HepG2 (cell line): ENCODE results near the gene TMEM59. TPM values are rescaled to one million over a fixed set of nuclear protein-coding genes. Genes with fewer than 3 reads are reported as not detected.

ENCODE experiments used
- ATAC-seq: fragments of 200-7000 bp; cut with Tn5 transposase; 3 replicates; pipeline ENCODE4 v1.9.1; 2020; ENCODE audit warnings: mild to moderate bottlenecking, moderate library complexity
- BruUV-seq: library from RNA; stranded (reverse); fragments of 400-500 nt; replicated peaks from 2 replicates; lab custom pipeline; 2021; lab: Mats Ljungman, UMichigan
- CTCF ChIA-PET: fragments of 300-600 bp; formaldehyde crosslinking; extraction: SDS; loops from one replicate; lab custom pipeline; 2021; ENCODE audit warnings: low total read pairs, inconsistent platforms, low intra/inter-chr PET ratio; lab: Yijun Ruan, JAX
- POLR2A ChIA-PET: fragments of 350-600 bp; sonication (Branson Sonifier 250); formaldehyde crosslinking; loops from one replicate; lab custom pipeline; 2020; ENCODE audit warnings: antibody characterized with exemption, inconsistent platforms; lab: Yijun Ruan, JAX
- DNase-seq: peaks from one replicate; pipeline ENCODE4 v3.0.0-alpha.2; 2015; ENCODE audit warnings: low spot score
- FAIRE-seq: peaks from 3 replicates; lab custom pipeline; 2011; peaks lifted over from hg19 to GRCh38; lab: Jason Lieb, UNC
- H2AFZ ChIP-seq: one replicate; pipeline ENCODE4 v1.6.1; 2011; ENCODE audit warnings: low read length, inconsistent platforms
- H3K27ac ChIP-seq: fragments of 300-600 bp; 3 replicates; pipeline ENCODE4 v1.8.0; 2011; ENCODE audit warnings: mixed run types, mild to moderate bottlenecking, mixed read lengths, low read length, inconsistent platforms; ENCODE audit not compliant: insufficient read depth; ENCODE audit errors: extremely low read length
- H3K27me3 ChIP-seq, 2 experiments: fragments of 200-600 bp in 1 of 2; 2 replicates in 1 of 2; 3 replicates in 1 of 2; pipeline versions ENCODE4 v1.6.0 to v1.8.0; 2011; ENCODE audit warnings: low read length in 2 of 2, mild to moderate bottlenecking in 2 of 2, moderate library complexity in 2 of 2, inconsistent platforms in 1 of 2; ENCODE audit not compliant: insufficient read depth in 2 of 2, control insufficient read depth in 1 of 2
- H3K36me3 ChIP-seq, 2 experiments: fragments of 200-600 bp in 1 of 2; replicated peaks in 1 of 2; 2 replicates in 1 of 2; 3 replicates in 1 of 2; pipeline versions ENCODE4 v1.5.1 to v1.8.0; 2011; ENCODE audit warnings: low read length in 2 of 2, inconsistent platforms in 1 of 2; ENCODE audit not compliant: insufficient read depth in 2 of 2, control insufficient read depth in 1 of 2
- H3K4me1 ChIP-seq: 2 replicates; pipeline ENCODE4 v1.5.1; 2012; ENCODE audit warnings: low read length, inconsistent platforms; ENCODE audit not compliant: insufficient read depth
- H3K4me2 ChIP-seq: 2 replicates; pipeline ENCODE4 v1.6.0; 2011; ENCODE audit warnings: low read depth, low read length, inconsistent platforms
- H3K4me3 ChIP-seq, 3 experiments: fragments of 200-600 bp in 1 of 3; sonication (generic), shearing (Covaris generic) in 1 of 3; replicated peaks in 1 of 3; 2 replicates each; pipeline ENCODE4 v1.5.1; 2011 to 2016; ENCODE audit warnings: low read length in 3 of 3, inconsistent platforms in 2 of 3, low read depth in 2 of 3, mild to moderate bottlenecking in 2 of 3, control low read depth in 1 of 3, mixed read lengths in 1 of 3; ENCODE audit not compliant: insufficient read depth in 1 of 3
- H3K79me2 ChIP-seq: one replicate; pipeline ENCODE4 v1.6.1; 2011; ENCODE audit warnings: low read length, inconsistent platforms; ENCODE audit not compliant: insufficient read depth
- H3K9ac ChIP-seq: 2 replicates; pipeline ENCODE4 v1.6.0; 2011; ENCODE audit warnings: mild to moderate bottlenecking, low read depth, low read length, inconsistent platforms; ENCODE audit not compliant: insufficient read depth
- H3K9me3 ChIP-seq: 2 replicates; pipeline ENCODE4 v1.5.1; 2012; ENCODE audit warnings: mild to moderate bottlenecking, low read length
- H4K20me1 ChIP-seq: 2 replicates; pipeline ENCODE4 v1.6.0; 2011; ENCODE audit warnings: inconsistent platforms, mild to moderate bottlenecking, low read length, moderate library complexity; ENCODE audit not compliant: insufficient read depth
- GTF3A ChIP-seq: sonication (generic); formaldehyde crosslinking; conservative IDR thresholded peaks from 2 replicates; pipeline ENCODE4 v1.4.0; 2020; ENCODE audit warnings: mild to moderate bottlenecking, missing genetic modification reagents
- GZF1 ChIP-seq: sonication (generic); formaldehyde crosslinking; IDR thresholded peaks from 2 replicates; pipeline ENCODE4 v1.5.1; 2020; ENCODE audit warnings: mild to moderate bottlenecking, missing genetic modification reagents
- MEIS2 ChIP-seq: sonication (generic); formaldehyde crosslinking; IDR thresholded peaks from 2 replicates; pipeline ENCODE4 v1.9.0; 2021; ENCODE audit warnings: mild to moderate bottlenecking, missing genetic modification reagents
- MXD4 ChIP-seq: IDR thresholded peaks from 2 replicates; pipeline ENCODE4 v1.6.1; 2016; ENCODE audit warnings: mild to moderate bottlenecking, missing biosample characterization, missing genetic modification reagents
- SKI ChIP-seq: fragments of 450-650 bp; IDR thresholded peaks from one replicate; pipeline ENCODE4 v1.6.1; 2018; ENCODE audit warnings: mild to moderate bottlenecking; ENCODE audit not compliant: partially characterized antibody
- ZBTB43 ChIP-seq: sonication (generic); formaldehyde crosslinking; conservative IDR thresholded peaks from 2 replicates; pipeline ENCODE4 v1.4.0; 2020; ENCODE audit warnings: missing genetic modification reagents
- ZHX2 ChIP-seq, 2 experiments: sonication (generic) in 1 of 2; formaldehyde crosslinking in 1 of 2; IDR thresholded peaks; 2 replicates each; pipeline versions ENCODE4 v1.6.1 to v1.9.0; 2014 to 2022; ENCODE audit warnings: antibody characterized with exemption in 1 of 2, borderline replicate concordance in 1 of 2, inconsistent platforms in 1 of 2, low read depth in 1 of 2, missing genetic modification reagents in 1 of 2
- ZNF652 ChIP-seq: IDR thresholded peaks from 2 replicates; pipeline ENCODE4 v1.6.1; 2016; ENCODE audit warnings: low read depth, borderline replicate concordance
- WGBS: methylation state at CpG from one replicate; pipeline ENCODE4 v1.1.6; 2017; ENCODE audit warnings: low lambda C conversion rate; 5-methylcytosine and 5-hydroxymethylcytosine counted together
- in situ Hi-C: cut with HindIII; loops from 2 replicates; pipeline ENCODE4 v1.10.0; 2017; ENCODE audit warnings: low pct_unique_long_range_greater_than_20kb; ENCODE audit not compliant: extremely low pct_ligation_motif_present
- intact Hi-C: fragments of 100-400 bp; cut with micrococcal nuclease; formaldehyde crosslinking; loops from one replicate; pipeline ENCODE4 v1.10.0; 2022; ENCODE audit not compliant: unreplicated experiment
- polyA plus RNA-seq, 8 experiments: library from polyadenylated mRNA; depleted of rRNA in 3 of 8; stranded (reverse) in 7 of 8; unstranded in 1 of 8; fragments of >200 nt; fragmentation: Illumina TruSeq in 4 of 8; extraction: Trizol in 4 of 8; gene quantifications; 2 replicates each; pipeline versions ENCODE4 v1.2.1 to v1.2.3, GENCODE V29; 2011 to 2016; ENCODE audit warnings: low read depth in 4 of 8, missing spikeins in 1 of 8, mixed read lengths in 1 of 8; ENCODE audit not compliant: insufficient read depth in 1 of 8
- total RNA-seq, 5 experiments: library from RNA; depleted of rRNA; stranded (reverse); fragments of >200 nt; fragmentation: Illumina TruSeq; extraction: Trizol; gene quantifications; 2 replicates each; pipeline ENCODE4 v1.2.3, GENCODE V29; 2016; ENCODE audit warnings: low read depth in 1 of 5

TMEM59 gene
- total and polyA plus RNA-seq, 2 of the 13 experiments (the other 11 are each of a cell fraction or from before 2014, with no cell fraction given), result 147 to 363 TPM

DNA sequence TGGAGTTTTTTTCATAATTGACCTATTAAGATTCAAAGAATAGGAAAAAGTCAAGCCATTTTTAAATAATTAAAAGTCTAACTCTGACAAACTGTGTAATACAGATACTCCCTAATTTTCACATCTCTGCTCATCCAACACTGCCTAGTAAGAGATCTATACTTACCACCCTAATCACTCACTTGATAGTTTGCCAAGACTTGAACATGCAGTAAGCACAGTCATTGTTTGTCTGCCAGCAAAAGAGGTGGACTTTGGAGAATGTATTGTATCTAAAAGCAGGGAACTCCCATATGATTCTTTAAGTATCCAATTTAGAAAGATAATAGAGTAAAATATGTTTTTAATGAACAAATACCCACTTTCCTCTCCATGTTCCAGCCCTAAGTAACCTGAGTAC is 15.5 kb downstream of the TMEM59 start:
- intact Hi-C loops (no loop called here), in situ Hi-C loops (no loop called here)
- Histone ChIP-seq H4K20me1 (no peaks in the 10 kb centered on the region), H3K9me3 (no peaks in the 10 kb centered on the region), H3K4me2 (no peak overlapping the region), H3K79me2 (no peaks in the 10 kb centered on the region), H3K4me3 (no peak overlapping the region), H3K36me3 (peaks cover 5 to 50% of the 10 kb centered on the region in 2 experiments), H3K4me1 (no peaks in the 10 kb centered on the region), H3K27ac (no peak overlapping the region), H3K9ac (no peak overlapping the region), H3K27me3 (no peaks in the 10 kb centered on the region), H2AFZ (no peak overlapping the region)
- ATAC-seq, result no peak
- no peak for DNase-seq
- CTCF ChIA-PET, result no interaction called here
- BruUV-seq, result no TSS peak
- POLR2A ChIA-PET, result no interaction called here
- TF ChIP-seq MEIS2 (no peak), GZF1 (CRISPR knock-in tag) (peak; percentile 66; the same call in 1 of the 2 replicates)
- FAIRE-seq, result no peak

DNA sequence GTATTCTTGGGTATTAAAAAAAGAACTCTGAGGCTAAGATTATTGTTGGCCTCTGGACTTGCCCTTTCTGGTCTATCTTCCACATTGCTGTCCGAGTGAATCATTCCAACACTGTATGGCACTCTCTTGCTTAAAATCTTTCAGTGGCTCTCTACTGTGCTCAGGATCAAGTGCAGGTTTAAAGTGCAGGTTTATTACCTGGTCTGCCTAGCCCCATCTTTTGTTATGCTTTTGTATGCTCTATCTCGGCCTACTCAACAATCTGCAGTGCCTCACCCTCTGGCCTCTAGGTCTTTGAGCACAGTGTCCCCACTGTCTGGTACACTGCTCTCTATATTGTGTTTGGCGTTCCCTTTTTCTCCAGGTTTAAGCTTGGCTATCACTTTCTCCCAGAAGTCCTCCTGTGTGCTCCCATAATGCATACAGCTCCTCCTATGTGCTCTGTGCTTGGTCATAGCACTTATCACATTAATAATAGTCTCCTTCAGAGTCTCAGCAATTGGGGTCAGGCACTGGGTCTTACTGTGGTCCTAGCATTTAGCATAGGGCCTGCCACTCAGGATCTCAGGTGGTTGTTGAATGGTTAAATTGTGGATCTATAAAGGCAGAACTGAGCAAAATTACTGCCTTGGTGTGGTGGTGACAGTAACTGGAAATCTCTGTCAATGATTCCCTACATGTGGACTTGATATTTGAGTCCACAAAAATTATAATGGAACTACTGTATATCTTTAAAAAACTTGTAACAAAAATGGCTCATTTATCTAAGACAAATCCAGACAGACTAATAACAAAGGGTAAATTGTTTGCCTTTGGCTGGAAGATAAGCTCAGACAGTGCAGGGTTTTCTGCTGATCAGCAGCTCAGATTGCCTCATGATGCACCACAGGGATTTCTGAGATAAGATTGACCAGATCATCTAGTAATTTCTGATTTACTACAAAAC is 24.4 kb downstream of the TMEM59 start:
- Histone ChIP-seq H3K27me3 (no peaks in the 10 kb centered on the region), H3K9ac (peak overlapping the region; percentile 46), H3K79me2 (no peaks in the 10 kb centered on the region), H3K4me1 (peaks cover 38% of the 10 kb centered on the region), H4K20me1 (no peaks in the 10 kb centered on the region), H2AFZ (no peak overlapping the region), H3K9me3 (no peaks in the 10 kb centered on the region), H3K36me3 (peaks cover 0 to 6% of the 10 kb centered on the region in 2 experiments; a peak in 1 of 5 replicates), H3K4me2 (peak overlapping the region; percentile 82), H3K4me3 (peak overlapping the region; percentile 4 to 43 (median 23)), H3K27ac (peak overlapping the region; percentile 62)
- intact Hi-C loops (loop anchor here (5.0 kb wide), 1 partner anchor 36 kb away; no protein-coding TSS in a partner anchor), in situ Hi-C loops (no loop called here)
- ChIA-PET CTCF (no interaction called here), POLR2A (interaction anchor here (1.2 to 2.9 kb wide), 3 partner anchors 10 to 24 kb away, joined by 8 to 12 read pairs (median 11); partner anchors contain the start of genes LDLRAD1, TCEANC2 and TMEM59)
- ATAC-seq, result peak; percentile 83
- FAIRE-seq, result peak; percentile 65
- no TSS peak for BruUV-seq
- 2% methylated on average over 3 of the region's 3 CpGs for WGBS
- DNase-seq, result peak; percentile 80
- TF ChIP-seq SKI (no peak), ZHX2 (IDR thresholded peaks at IDR 0.05; ENCODE audit: low read depth) (no peak), ZHX2 (CRISPR knock-in tag; IDR thresholded peaks at IDR 0.05; ENCODE audit: borderline replicate concordance) (0 out of 2 replicates have a peak, but pooled peaks have one; percentile 44), ZBTB43 (CRISPR knock-in tag) (0 out of 2 replicates have a peak, but pooled peaks have one; percentile 38), MXD4 (CRISPR knock-in tag) (0 out of 2 replicates have a peak, but pooled peaks have one; percentile 10), GTF3A (CRISPR knock-in tag) (no peak), ZNF652 (CRISPR knock-in tag) (peak; percentile 83)
